Stimulated activated CD4-positive, alpha-beta T cell treated with anti-CD3 and anti-CD28 coated beads, Interleukin-1b, Interleukin-23, amount 100 ng/mL, for 48 hours (primary cell): ENCODE results near the gene DUSP1.

Source experiments
- DNase-seq: peaks from one replicate; pipeline ENCODE4 v3.0.0-alpha.2; 2020

The DUSP1 gene

DNA sequence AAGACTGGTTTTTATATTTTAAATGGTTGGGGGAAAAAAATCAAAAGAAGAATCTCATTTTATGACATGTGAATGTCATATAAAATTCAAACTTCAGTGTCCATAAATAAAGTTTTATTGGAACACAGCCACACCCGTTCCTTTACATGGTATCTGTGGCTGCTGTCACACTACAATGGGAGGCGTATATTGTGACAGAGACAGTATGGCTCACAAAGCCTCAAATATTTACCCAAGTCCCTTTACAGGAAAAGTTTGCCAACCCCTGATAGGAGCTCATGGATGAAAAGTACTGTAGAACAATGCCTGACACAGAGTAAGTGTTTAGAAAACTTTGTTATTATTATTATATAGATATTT lies 5.2 kb upstream of the DUSP1 start:
- DNase-seq: no peak

DNA sequence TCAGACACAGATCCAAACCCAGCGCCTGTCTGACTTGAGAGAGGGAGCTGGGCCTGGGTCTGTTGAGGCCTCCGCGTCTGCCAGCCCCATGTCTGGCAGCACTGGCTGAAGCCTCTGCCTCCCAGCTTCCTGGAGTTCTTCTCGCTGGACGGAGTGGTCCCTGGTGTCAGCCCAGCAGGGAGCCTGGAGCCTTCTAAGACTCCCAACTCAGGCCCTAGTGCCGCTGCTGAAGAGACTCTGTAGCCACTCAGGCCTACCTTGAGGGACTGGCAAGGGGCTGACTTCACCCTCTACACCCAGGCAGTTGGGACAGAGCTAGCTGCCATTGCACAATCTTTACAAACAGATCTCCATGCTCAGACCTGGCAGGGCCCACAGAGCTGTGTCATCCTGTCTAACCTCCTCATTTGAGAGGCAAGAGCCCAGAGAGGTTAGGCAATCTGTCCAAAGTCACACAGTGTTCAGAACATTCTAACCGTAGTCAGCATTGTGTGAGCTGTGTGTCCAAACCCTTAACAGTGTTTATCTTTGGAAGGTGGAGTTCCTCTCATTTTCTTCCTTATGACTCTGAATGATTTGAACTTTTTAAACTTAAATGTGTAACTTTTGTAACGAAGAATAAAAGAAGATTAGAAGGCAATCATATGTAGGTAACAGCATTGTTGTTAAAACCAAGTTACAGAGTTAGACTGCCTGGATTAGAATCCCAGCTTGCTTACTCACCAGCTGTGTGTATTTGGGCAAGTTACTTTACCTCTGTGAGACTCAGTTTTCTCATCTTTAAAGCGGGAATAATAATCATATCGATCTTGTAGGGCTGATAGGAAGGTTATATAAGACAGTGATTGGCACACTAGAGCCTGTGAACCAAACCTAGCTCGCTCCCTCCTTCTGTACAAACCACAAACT lies 4.6 kb upstream of the DUSP1 start:
- DNase-seq: peak; percentile 29

DNA sequence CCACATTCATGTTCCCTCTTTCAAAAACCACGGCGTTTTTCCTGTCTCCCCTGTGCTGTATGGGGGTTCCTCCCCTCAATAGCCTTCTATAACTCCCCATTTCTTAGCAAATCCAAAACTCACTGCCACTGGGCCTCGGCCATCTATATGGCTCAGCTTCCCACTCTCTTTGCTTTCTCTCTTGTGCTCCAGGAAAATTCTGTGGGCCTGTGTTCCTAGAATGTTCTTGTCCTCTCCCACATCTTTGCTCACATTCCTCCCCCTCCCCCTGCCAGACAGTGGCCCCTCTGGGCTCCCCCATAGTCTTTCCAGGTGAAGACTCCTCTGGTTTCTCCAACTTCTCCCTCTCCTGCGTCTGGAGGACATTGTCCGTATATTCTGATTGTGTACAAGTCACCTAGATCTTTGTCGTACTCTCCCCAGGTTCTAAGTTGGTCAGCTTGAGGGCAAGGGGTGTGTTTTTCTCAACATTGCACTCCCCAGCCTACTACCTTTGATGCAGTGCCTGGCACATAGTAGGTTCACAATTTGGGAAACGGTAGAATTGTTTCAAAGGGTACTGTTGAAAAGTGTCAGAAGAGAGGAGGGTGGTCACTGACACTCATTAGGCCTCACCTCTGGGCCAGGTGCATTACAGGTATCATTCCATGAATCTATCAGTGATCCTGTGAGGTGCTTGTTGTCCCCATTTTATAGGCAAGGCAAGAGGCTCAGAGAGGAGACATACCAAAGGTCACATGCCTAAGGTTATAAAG lies 3.7 kb upstream of the DUSP1 start:
- no peak for DNase-seq

GRCh38 chr5:172773481-172774469 lies 2.8 kb upstream of the DUSP1 start:
- DNase-seq: peak; percentile 24

GRCh38 chr5:172772112-172772906 lies 1.3 kb upstream of the DUSP1 start:
- DNase-seq: peak; percentile 70

DNA sequence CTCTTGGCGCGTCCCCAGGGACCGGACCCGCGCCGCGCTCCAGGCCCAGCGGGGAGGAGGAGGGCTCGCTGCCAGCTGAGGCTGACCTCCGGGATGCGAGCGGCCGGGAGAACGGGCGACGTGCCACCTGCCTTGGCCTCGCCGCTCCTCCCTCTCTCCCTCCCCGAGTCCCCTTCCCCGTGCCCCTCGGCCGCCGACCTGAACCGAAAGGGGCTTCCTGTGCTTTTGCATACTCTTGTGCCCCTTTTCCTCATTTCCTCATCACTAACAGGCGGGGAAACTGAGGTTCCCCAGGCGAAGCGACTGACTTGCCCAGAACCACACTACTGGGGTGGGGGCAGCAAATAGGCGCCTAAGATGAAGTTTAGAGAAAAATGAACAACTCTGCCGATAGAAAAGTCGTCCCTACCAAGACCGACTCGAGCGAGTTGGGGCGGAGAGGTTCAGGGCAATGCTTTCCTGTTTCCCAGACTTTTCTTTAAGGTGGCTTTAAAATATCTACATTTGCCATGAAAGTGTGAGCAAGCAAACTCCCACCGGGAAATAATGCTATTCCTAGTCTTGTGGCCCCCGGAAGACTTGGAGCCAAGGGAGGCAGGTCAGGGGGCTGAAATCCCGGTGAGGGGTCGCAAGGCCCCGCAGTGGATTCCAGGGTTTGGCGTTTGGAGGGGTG lies 580 bp upstream of the DUSP1 start:
- DNase-seq: no peak

GRCh38 chr5:172770374-172770674 lies 671 bp downstream of the DUSP1 start:
- no peak for DNase-seq

GRCh38 chr5:172769616-172770373 lies 1.2 kb downstream of the DUSP1 start:
- no peak for DNase-seq

DNA sequence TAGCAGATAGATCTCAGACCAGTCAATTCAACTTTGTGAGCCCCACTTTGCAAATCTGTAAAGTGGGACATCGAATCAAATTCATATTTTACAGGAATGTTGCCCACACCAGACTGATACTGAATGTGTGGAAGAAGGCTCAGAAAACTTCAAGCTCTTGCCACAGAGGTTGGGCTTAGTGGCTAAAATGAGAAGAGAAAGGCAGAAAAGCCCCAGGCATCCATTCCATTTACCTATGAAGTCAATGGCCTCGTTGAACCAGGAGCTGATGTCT lies 1.7 kb downstream of the DUSP1 start:
- no peak for DNase-seq

DNA sequence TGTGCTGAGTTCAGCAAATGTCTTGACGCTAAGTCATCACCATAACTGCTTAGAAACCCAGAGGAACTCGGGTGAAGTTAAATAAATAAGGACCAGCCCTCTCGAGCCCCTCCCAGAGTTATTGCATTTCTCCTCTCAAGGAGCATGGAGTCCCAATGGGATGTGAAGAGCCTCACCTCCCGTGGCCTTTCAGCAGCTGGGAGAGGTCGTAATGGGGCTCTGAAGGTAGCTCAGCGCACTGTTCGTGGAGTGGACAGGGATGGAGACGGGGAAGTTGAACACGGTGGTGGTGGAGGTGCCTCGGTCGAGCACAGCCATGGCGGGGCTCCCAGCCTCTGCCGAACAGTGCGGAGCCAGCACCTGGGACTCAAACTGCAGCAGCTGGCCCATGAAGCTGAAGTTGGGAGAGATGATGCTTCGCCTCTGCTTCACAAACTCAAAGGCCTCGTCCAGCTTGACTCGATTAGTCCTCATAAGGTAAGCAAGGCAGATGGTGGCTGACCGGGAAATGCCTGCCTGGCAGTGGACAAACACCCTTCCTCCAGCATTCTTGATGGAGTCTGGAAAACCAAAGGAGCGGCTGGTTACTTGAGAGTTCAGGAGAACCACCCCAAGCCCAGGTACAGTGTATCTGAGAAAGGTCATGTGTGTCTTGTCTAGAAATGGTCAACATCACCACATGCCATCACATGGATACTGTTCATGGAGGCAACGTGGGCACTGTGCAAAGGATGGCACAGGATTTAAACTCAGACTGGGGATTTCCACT lies 2.2 kb downstream of the DUSP1 start:
- DNase-seq: no peak

DNA sequence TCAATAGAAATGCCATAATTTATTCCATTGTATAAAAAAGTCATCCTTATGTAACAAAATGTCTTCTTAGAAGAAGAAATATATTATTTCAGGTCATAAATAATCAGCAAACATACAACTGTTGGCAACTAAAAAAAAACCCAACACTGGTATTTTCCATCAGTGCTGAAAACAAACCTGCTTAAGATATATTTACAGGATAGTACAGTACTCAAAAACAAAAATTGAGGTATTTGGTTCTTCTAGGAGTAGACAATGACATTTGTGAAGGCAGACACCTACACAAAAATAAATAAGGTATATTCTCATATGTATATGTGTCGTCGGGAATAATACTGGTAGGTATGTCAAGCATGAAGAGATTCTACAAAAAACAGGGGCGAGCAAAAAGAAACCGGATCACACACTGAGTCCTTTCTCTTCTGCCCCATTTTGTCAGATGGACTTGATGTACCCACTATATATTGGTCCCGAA lies 2.9 kb downstream of the DUSP1 start:
- no peak for DNase-seq

GRCh38 chr5:172766287-172767108 lies 4.5 kb downstream of the DUSP1 start:
- DNase-seq: no peak

- DNase-seq: no peak
These were observed 5.2 kb downstream of the DUSP1 start for GRCh38 chr5:172765766-172766286.

- DNase-seq: peak; percentile 93
These were observed 5.9 kb downstream of the DUSP1 start for GRCh38 chr5:172764861-172765765.

- DNase-seq: no peak
These were observed 7.9 kb downstream of the DUSP1 start for GRCh38 chr5:172763120-172763464.

GRCh38 chr5:172762214-172763119 lies 8.5 kb downstream of the DUSP1 start:
- no peak for DNase-seq

DNA sequence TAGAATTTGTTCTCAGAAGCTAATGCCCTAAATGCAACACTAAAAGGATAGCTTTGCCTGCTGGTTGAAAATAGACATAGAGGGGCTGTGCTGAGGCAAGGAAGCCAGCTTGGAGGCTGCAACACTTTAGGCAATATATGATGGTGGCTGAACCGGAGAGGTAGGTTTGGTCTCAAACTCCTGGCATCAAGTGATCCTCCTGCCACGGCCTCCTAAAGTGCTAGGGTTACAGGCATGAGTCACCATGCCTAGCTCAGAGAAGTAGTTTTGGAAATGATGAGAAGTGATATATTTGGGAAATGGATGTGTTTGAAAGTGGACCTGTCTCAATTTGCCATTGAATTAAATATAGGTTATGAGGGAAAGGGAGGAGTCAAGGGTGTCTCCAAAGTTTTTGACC lies 10.0 kb downstream of the DUSP1 start:
- DNase-seq: no peak
